OCI-LY7 (cell line): ENCODE data around the gene PLA2G4E. TPM values are rescaled to one million over a fixed set of nuclear protein-coding genes. Genes with fewer than 3 reads are reported as not detected.

Source experiments
- BruUV-seq: library from RNA; stranded (reverse); fragments of 400-500 nt; replicated peaks from 2 replicates; lab custom pipeline; 2021; lab: Mats Ljungman, UMichigan
- CTCF ChIA-PET: fragments of 300-600 bp; sonication (Branson Sonifier 250); formaldehyde crosslinking; loops from one replicate; lab custom pipeline; 2022; ENCODE audit warnings: antibody characterized with exemption; ENCODE audit not compliant: unreplicated experiment; lab: Charles Lee
- POLR2A ChIA-PET: fragments of 300-600 bp; sonication (Branson Sonifier 250); formaldehyde crosslinking; loops from one replicate; lab custom pipeline; 2022; ENCODE audit warnings: antibody characterized with exemption; lab: Charles Lee
- DNase-seq: peaks from one replicate; pipeline ENCODE4 v3.0.0-alpha.2; 2015; ENCODE audit warnings: low spot score
- H2AFZ ChIP-seq: fragments of 200-600 bp; sonication (generic), shearing (Covaris generic); 2 replicates; pipeline ENCODE4 v1.6.1; 2014; ENCODE audit warnings: mild to moderate bottlenecking, antibody characterized with exemption, low read length, moderate library complexity
- H3K27ac ChIP-seq: fragments of 200-600 bp; sonication (generic); 2 replicates; pipeline ENCODE4 v1.5.1; 2014; ENCODE audit warnings: mixed run types, low read depth, mild to moderate bottlenecking, moderate library complexity, low read length, inconsistent platforms; ENCODE audit not compliant: poor library complexity, severe bottlenecking
- H3K36me3 ChIP-seq: fragments of 200-600 bp; sonication (generic); 2 replicates; pipeline ENCODE4 v1.6.1; 2014; ENCODE audit warnings: mild to moderate bottlenecking, antibody characterized with exemption, low read length, moderate library complexity, mixed read lengths; ENCODE audit not compliant: insufficient read depth
- H3K4me1 ChIP-seq: fragments of 200-600 bp; sonication (generic); 2 replicates; pipeline ENCODE4 v1.5.1; 2014; ENCODE audit warnings: mild to moderate bottlenecking, low read length; ENCODE audit not compliant: insufficient read depth, poor library complexity, severe bottlenecking
- H3K4me2 ChIP-seq: fragments of 200-600 bp; sonication (generic); 2 replicates; pipeline ENCODE4 v1.6.1; 2014; ENCODE audit warnings: mild to moderate bottlenecking, low read length
- H3K4me3 ChIP-seq: fragments of 200-600 bp; sonication (generic); 2 replicates; pipeline ENCODE4 v1.5.1; 2014; ENCODE audit warnings: mild to moderate bottlenecking, low read depth, low read length; ENCODE audit not compliant: poor library complexity, severe bottlenecking
- H3K79me2 ChIP-seq: fragments of 200-600 bp; sonication (generic); 2 replicates; pipeline ENCODE4 v1.6.1; 2016; ENCODE audit warnings: low read depth, mild to moderate bottlenecking, low read length, moderate library complexity, mixed read lengths; ENCODE audit not compliant: insufficient read depth
- H3K9me2 ChIP-seq: fragments of 200-600 bp; sonication (generic); 2 replicates; pipeline ENCODE4 v1.6.1; 2016; ENCODE audit warnings: mild to moderate bottlenecking, low read length, mixed read lengths; ENCODE audit not compliant: insufficient read depth
- H3K9me3 ChIP-seq: fragments of 200-600 bp; sonication (generic); 2 replicates; pipeline ENCODE4 v1.6.1; 2014; ENCODE audit warnings: mild to moderate bottlenecking, mixed run types, low read length, mixed read lengths
- H4K20me1 ChIP-seq: fragments of 200-600 bp; sonication (generic); 2 replicates; pipeline ENCODE4 v1.6.1; 2014; ENCODE audit warnings: mild to moderate bottlenecking, antibody characterized with exemption, low read length, moderate library complexity, mixed read lengths; ENCODE audit not compliant: insufficient read depth
- CTCF ChIP-seq: fragments of 200-600 bp; sonication (generic); conservative IDR thresholded peaks from 2 replicates; pipeline ENCODE4 v1.5.1; 2014; ENCODE audit warnings: mild to moderate bottlenecking, antibody characterized with exemption, low read length, moderate library complexity, mixed read lengths
- EZH2phosphoT487 ChIP-seq: fragments of 200-600 bp; sonication (generic); IDR thresholded peaks from 2 replicates; pipeline ENCODE4 v1.6.1; 2018; ENCODE audit warnings: low read depth, borderline replicate concordance, mild to moderate bottlenecking, mixed run types, antibody characterized with exemption, low read length, moderate library complexity, mixed read lengths
- intact Hi-C: fragments of 100-400 bp; cut with micrococcal nuclease; formaldehyde crosslinking; loops from one replicate; pipeline ENCODE4 v1.10.0; 2022; ENCODE audit not compliant: unreplicated experiment
- total RNA-seq, 2 experiments: library from RNA; depleted of rRNA in 1 of 2; stranded (reverse); fragments of >200 nt in 1 of 2; shearing (Covaris generic) in 1 of 2; gene quantifications; 2 replicates each; pipeline ENCODE4 v1.2.3, GENCODE V29; 2014 to 2022

Gene PLA2G4E
- total RNA-seq, 2 experiments from 2014 or later = not detected

DNA sequence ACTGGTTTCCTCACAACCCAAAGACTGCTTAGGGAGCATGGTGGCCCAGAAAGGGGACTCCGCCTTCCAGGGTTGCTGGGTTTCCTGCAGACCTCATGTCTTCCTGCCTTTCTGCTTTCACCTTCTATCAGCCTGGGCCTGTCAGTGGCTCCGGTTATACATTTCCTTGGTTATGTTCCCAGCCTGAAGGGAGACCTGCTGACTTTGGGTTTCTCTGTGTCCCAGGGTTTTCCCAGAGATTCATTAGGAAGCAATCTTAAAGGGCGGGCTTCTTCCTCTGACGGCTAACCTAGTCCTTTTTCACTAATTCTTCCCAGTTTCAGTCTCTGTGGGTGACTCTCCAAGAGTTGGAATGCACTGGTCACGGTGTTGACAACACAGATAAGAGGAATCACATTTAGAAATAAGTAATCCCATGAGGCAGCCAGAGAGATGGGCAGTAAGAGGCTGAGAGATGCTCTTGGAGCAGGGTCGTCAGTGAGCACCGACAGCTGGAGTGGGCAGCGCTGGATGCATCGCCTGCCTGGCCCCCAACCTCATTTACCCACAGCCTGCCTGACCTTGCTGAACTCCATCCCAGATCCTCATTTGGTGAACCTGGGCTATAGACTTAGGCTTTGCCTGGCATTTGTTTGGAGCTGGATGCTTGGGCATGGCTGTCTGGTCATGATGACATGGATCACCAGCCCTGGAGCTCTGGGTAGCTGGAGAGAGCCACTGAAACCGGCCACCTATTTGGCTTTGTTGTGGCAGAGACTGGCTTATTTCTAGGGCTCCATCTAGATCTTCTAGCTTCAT is 38.5 kb downstream of the PLA2G4E start:
- Histone ChIP-seq H3K4me3 (no peak overlapping the region), H3K9me2 (no peaks in the 10 kb centered on the region), H4K20me1 (no peaks in the 10 kb centered on the region), H3K9me3 (no peaks in the 10 kb centered on the region), H3K36me3 (no peaks in the 10 kb centered on the region), H3K27ac (no peak overlapping the region), H3K79me2 (no peaks in the 10 kb centered on the region), H2AFZ (no peak overlapping the region), H3K4me1 (no peaks in the 10 kb centered on the region), H3K4me2 (no peak overlapping the region)
- BruUV-seq = no TSS peak
- intact Hi-C loops = no loop called here
- TF ChIP-seq EZH2phosphoT487 (no peak), CTCF (no peak)
- ChIA-PET POLR2A (interaction anchor here (0.7 to 1.5 kb wide), 2 partner anchors 10 to 44 kb away, joined by 3 to 6 read pairs; partner anchors contain the start of gene EHD4), CTCF (interaction anchor here (0.6 kb wide), 1 partner anchor 110 kb away, joined by 3 read pairs; no protein-coding TSS in a partner anchor)
- DNase-seq = no peak

DNA sequence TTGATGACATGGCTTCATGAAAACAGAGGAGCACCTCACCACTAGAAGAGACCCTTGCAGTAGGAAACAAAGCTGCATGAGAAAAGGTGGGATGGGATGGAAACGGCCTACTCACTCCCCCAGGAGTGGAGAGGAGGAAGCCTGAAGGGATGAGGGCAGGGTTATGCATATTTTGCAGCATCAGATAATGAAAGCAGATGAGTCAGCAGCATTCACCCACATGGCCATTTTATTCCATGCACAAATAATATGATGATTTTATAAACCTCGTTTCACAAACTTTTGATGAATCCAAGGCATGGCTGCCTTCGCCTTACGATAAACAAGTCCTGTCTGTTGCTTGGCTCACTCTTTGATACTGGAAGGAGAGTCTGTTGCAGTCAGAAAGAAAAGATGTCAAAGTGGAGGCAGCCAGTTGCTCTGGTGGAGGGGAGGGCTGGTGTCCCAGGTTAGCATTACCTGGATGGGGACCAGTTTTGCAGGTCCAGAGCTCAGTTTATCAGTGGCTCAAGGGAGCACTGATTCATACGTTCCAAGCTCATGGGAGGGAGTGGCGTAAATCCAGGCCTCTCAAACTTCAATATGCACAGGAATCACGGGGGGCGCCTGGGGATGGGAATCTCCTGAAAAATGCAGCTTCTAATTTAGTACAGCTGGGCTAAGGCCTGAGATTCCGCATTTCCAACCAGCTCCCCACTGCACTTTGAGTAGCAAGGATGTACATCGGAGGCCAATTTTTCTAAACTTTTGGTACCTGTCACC is 39.3 kb downstream of the PLA2G4E start:
- H4K20me1 ChIP-seq = no peaks in the 10 kb centered on the region
- no peaks in the 10 kb centered on the region for H3K36me3 ChIP-seq
- TF ChIP-seq EZH2phosphoT487 (no peak), CTCF (no peak)
- intact Hi-C loops = no loop called here
- ChIA-PET POLR2A (interaction anchor here (0.7 to 1.5 kb wide), 2 partner anchors 9 to 124 kb away, joined by 3 to 6 read pairs; partner anchors contain the start of gene EHD4), CTCF (interaction anchor here (0.6 kb wide), 1 partner anchor 109 kb away, joined by 3 read pairs; no protein-coding TSS in a partner anchor)
- H2AFZ ChIP-seq = no peak overlapping the region
- H3K27ac ChIP-seq = no peak overlapping the region
- DNase-seq = no peak
- H3K9me2 ChIP-seq = no peaks in the 10 kb centered on the region
- H3K4me1 ChIP-seq = no peaks in the 10 kb centered on the region
- no TSS peak for BruUV-seq
- no peak overlapping the region for H3K4me2 ChIP-seq
- no peaks in the 10 kb centered on the region for H3K79me2 ChIP-seq
- no peak overlapping the region for H3K4me3 ChIP-seq
- no peaks in the 10 kb centered on the region for H3K9me3 ChIP-seq
